T-helper 2 cell treated with Interferon-gamma antibody and Interleukin-4, amounts not matched to agents 5 μg/mL and 100 μg/mL, for 36 hours (primary cell): ENCODE data around the gene PCDH9.

Source experiments
- DNase-seq: peaks from one replicate; pipeline ENCODE4 v3.0.0; 2021; ENCODE audit warnings: low spot score
- H3K27ac Mint-ChIP-seq: one replicate; pipeline ENCODE4 v1.8.0; 2021; ENCODE audit warnings: mild to moderate bottlenecking, mixed read lengths
- H3K27me3 Mint-ChIP-seq: one replicate; pipeline ENCODE4 v1.8.0; 2021; ENCODE audit warnings: low read depth, mixed read lengths
- H3K36me3 Mint-ChIP-seq: one replicate; pipeline ENCODE4 v1.8.0; 2021; ENCODE audit warnings: low read depth, mixed read lengths
- H3K4me1 Mint-ChIP-seq: one replicate; pipeline ENCODE4 v1.8.0; 2021; ENCODE audit warnings: low read depth, mixed read lengths
- H3K4me3 Mint-ChIP-seq: one replicate; pipeline ENCODE4 v1.8.0; 2022; ENCODE audit warnings: mild to moderate bottlenecking, moderate library complexity, mixed read lengths
- H3K9me3 Mint-ChIP-seq: one replicate; pipeline ENCODE4 v1.8.0; 2021; ENCODE audit warnings: mixed read lengths

The PCDH9 gene

GRCh38 chr13:67061750-67062149, 168.4 kb downstream of the PCDH9 start:
- DNase-seq, result no peak
- no peak overlapping the region for H3K4me3 Mint-ChIP-seq

DNA sequence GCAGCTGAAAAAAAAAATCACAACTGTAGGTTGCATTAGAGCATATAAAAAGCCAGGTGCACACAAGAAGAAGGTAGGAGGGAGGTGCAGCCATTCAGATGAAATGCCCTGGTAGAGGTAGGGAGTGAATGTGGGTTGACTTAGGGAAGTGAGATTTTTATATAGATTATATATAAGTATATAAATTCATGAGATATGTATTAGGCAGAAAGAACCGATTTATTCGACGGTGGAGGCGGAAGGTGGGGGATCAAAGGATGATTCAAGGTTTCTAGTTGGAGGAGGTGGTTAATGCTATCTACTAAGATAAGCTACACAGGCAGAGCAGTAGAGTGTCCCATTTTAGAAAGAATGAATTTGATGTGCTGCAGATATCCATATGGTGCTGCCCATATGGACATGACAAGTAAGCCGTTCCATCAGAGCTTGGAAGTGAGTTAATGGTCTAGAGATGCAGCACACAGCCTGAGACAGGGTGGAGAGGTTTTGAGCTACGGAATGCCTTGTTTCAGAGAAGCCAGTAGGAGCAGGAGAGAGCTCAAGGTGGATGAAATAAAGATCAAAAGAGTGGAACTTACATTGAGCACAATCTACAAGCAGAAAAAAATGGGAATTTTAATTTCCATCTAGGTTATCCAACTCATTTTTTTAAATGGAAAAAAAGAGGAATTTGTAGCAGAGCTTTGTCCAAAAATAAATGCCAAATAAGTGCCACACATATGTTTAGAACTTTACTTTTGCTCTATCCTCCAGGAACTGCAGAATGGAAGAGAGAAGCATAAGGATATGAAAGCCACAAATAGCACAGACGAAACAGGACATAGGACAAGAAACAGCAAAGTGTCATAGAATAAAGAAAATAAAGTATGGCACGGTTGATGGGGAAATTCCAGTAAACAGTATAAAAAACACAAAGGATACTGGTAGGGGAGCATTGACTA, 177.3 kb downstream of the PCDH9 start:
- Mint-ChIP-seq H3K36me3 (no peaks in the 10 kb centered on the region), H3K4me1 (peaks cover 4% of the 10 kb centered on the region), H3K9me3 (no peaks in the 10 kb centered on the region), H3K27me3 (no peaks in the 10 kb centered on the region), H3K4me3 (no peak overlapping the region), H3K27ac (no peak overlapping the region)
- no peak for DNase-seq

More at GRCh38 chr13:67061750-67062149, 168.4 kb downstream of the PCDH9 start:
- Mint-ChIP-seq H3K36me3 (no peaks in the 10 kb centered on the region), H3K27ac (no peak overlapping the region), H3K27me3 (no peaks in the 10 kb centered on the region), H3K4me1 (no peaks in the 10 kb centered on the region), H3K9me3 (no peaks in the 10 kb centered on the region)

DNA sequence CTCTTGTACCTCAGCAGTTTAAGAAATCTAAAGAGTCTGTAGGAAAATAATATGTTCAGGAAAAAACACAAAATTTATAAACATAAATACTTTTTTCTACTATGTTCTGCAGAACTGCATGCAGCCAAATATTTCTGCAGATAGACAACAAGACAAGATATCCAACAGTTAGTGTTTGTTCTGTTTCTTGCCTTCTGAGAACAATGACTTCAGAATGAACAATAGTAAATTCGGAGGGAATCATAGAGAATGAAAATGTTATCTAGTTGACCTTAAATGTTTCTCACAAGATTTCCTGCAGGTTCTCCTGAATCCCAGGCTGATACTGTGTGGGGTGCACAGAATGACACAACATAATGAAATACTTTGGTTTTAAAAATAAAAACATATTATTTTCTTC, 180.4 kb downstream of the PCDH9 start:
- H3K27ac Mint-ChIP-seq, result no peak overlapping the region
- no peak for DNase-seq
- H3K4me3 Mint-ChIP-seq, result no peak overlapping the region
- H3K36me3 Mint-ChIP-seq, result no peaks in the 10 kb centered on the region
- no peaks in the 10 kb centered on the region for H3K27me3 Mint-ChIP-seq
- no peaks in the 10 kb centered on the region for H3K9me3 Mint-ChIP-seq
- H3K4me1 Mint-ChIP-seq, result peaks cover 4% of the 10 kb centered on the region

DNA sequence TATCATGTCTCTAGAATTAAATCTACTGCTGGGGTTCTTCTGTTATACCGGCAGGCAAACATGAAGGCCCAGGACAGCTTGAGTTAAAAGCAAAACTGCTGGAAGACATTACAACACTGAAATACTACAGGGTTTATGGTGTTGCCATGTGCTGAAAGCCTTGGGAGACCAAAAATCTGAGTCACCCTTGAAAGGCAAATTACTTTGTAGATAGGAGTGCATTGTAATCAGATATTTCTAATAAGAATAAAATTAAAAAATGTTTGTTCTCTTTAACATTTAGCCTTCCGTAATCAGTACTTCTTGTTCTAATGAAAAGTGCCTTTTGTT, 181.3 kb downstream of the PCDH9 start:
- H3K4me3 Mint-ChIP-seq, result no peak overlapping the region
- no peak for DNase-seq
- peaks cover 4% of the 10 kb centered on the region for H3K4me1 Mint-ChIP-seq
- H3K36me3 Mint-ChIP-seq, result no peaks in the 10 kb centered on the region
- H3K27me3 Mint-ChIP-seq, result no peaks in the 10 kb centered on the region
- H3K9me3 Mint-ChIP-seq, result no peaks in the 10 kb centered on the region
- H3K27ac Mint-ChIP-seq, result no peak overlapping the region

DNA sequence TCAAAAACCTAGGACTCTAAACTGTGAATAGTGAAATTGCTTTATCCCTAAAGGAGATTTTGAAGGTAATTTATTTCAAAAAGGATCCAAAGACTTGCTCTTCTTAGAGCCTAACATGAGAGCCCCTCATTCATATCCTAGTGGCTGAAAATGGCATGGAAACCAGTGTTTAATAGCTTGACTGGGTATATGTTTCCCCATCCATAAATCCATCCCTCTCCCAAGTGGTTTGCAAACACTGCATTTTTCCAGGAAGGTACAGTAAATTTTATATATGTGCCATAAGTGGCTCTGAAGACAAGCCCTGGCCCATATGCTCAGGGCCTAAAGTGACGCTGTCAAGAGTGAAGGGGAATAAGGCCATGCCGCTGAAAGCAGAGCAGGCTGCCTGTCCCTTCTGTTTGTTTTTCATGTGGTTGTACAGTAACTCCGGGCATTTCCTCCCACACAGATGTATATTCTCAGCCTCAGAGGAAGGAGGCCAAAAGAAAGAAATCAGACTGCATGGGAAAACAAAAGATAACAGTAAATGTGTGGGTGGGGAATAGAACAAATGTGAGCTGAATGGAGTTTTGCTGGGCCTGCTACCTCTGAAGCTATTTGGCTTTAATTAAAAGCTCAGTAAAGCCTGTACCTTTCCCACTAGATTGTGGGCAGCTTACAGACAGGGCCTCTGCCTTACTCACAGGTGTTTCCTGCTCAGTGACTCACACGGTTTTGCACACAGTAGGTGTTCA, 181.9 kb downstream of the PCDH9 start:
- H3K9me3 Mint-ChIP-seq, result no peaks in the 10 kb centered on the region
- H3K27me3 Mint-ChIP-seq, result no peaks in the 10 kb centered on the region
- DNase-seq, result peak; percentile 5
- no peaks in the 10 kb centered on the region for H3K36me3 Mint-ChIP-seq
- peaks cover 4% of the 10 kb centered on the region for H3K4me1 Mint-ChIP-seq
- no peak overlapping the region for H3K27ac Mint-ChIP-seq
- no peak overlapping the region for H3K4me3 Mint-ChIP-seq

DNA sequence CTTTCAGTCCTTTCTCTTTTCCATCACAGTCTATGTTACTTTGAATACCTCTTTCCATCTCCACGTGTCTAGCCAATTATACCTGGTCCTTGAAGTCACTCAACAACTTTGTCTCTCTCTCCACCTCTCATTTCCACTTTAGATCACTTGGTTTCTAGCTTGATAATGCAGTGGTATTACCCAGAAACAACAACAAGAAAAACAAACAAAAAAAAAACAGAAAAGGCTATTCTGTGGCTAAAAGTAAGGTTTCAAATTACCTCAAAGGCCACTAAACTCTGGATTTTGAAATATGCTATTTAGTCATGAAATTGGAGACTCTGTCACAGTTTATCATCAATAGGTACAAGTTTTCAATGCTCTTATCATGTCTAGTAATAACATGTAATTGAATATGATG, 184.8 kb downstream of the PCDH9 start:
- Mint-ChIP-seq H3K9me3 (no peaks in the 10 kb centered on the region), H3K36me3 (no peaks in the 10 kb centered on the region), H3K4me3 (no peak overlapping the region), H3K4me1 (peaks cover 4% of the 10 kb centered on the region), H3K27ac (no peak overlapping the region), H3K27me3 (no peaks in the 10 kb centered on the region)
- no peak for DNase-seq

GRCh38 chr13:67043901-67044300, 186.2 kb downstream of the PCDH9 start:
- H3K27ac Mint-ChIP-seq, result no peak overlapping the region
- H3K9me3 Mint-ChIP-seq, result no peaks in the 10 kb centered on the region
- no peak for DNase-seq
- H3K36me3 Mint-ChIP-seq, result no peaks in the 10 kb centered on the region
- H3K4me1 Mint-ChIP-seq, result peaks cover 4% of the 10 kb centered on the region
- no peaks in the 10 kb centered on the region for H3K27me3 Mint-ChIP-seq
- no peak overlapping the region for H3K4me3 Mint-ChIP-seq

- Mint-ChIP-seq H3K27ac (no peak overlapping the region), H3K27me3 (no peaks in the 10 kb centered on the region), H3K4me3 (no peak overlapping the region), H3K4me1 (no peaks in the 10 kb centered on the region), H3K36me3 (no peaks in the 10 kb centered on the region), H3K9me3 (no peaks in the 10 kb centered on the region)
- DNase-seq, result no peak
Observed at GRCh38 chr13:67042556-67042955, 187.6 kb downstream of the PCDH9 start.

GRCh38 chr13:67036699-67037457, 193.3 kb downstream of the PCDH9 start:
- no peaks in the 10 kb centered on the region for H3K27me3 Mint-ChIP-seq
- H3K9me3 Mint-ChIP-seq, result no peaks in the 10 kb centered on the region
- no peaks in the 10 kb centered on the region for H3K4me1 Mint-ChIP-seq
- no peak overlapping the region for H3K4me3 Mint-ChIP-seq
- no peak for DNase-seq
- H3K36me3 Mint-ChIP-seq, result no peaks in the 10 kb centered on the region
- H3K27ac Mint-ChIP-seq, result no peak overlapping the region

DNA sequence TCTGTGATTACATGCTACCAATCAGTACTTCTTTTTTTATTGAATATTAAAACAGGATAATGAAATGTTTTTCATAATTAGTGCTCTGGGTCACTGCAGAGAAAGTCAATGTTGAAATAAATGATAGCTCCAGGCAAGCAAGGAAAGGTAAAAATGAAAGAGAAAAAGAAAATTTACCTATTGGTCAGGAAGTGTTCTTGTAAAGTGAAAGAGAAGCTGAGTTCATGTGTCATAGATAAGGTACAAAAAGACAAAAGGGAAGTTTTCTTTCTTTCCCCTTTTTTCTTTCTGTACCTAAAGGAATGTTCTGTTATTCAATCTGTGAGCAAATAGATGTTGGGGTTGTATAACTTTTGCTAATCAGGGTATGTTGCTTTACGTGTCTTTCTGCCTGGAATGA, 197.0 kb downstream of the PCDH9 start:
- no peaks in the 10 kb centered on the region for H3K4me1 Mint-ChIP-seq
- no peak overlapping the region for H3K4me3 Mint-ChIP-seq
- H3K9me3 Mint-ChIP-seq, result no peaks in the 10 kb centered on the region
- H3K27me3 Mint-ChIP-seq, result no peaks in the 10 kb centered on the region
- no peak for DNase-seq
- no peaks in the 10 kb centered on the region for H3K36me3 Mint-ChIP-seq
- H3K27ac Mint-ChIP-seq, result no peak overlapping the region

- no peaks in the 10 kb centered on the region for H3K4me1 Mint-ChIP-seq
- no peak for DNase-seq
- no peaks in the 10 kb centered on the region for H3K27me3 Mint-ChIP-seq
- no peaks in the 10 kb centered on the region for H3K9me3 Mint-ChIP-seq
- no peaks in the 10 kb centered on the region for H3K36me3 Mint-ChIP-seq
- H3K27ac Mint-ChIP-seq, result no peak overlapping the region
- H3K4me3 Mint-ChIP-seq, result no peak overlapping the region
Observed at GRCh38 chr13:67023130-67023876, 206.8 kb downstream of the PCDH9 start.

- Mint-ChIP-seq H3K4me1 (no peaks in the 10 kb centered on the region), H3K27me3 (no peaks in the 10 kb centered on the region), H3K36me3 (no peaks in the 10 kb centered on the region), H3K4me3 (no peak overlapping the region), H3K27ac (no peak overlapping the region), H3K9me3 (no peaks in the 10 kb centered on the region)
- DNase-seq, result no peak
Observed at GRCh38 chr13:67018775-67019174, 211.4 kb downstream of the PCDH9 start.

- Mint-ChIP-seq H3K9me3 (no peaks in the 10 kb centered on the region), H3K36me3 (no peaks in the 10 kb centered on the region), H3K4me3 (no peak overlapping the region), H3K4me1 (no peaks in the 10 kb centered on the region), H3K27me3 (no peaks in the 10 kb centered on the region), H3K27ac (no peak overlapping the region)
- no peak for DNase-seq
Observed at GRCh38 chr13:67017276-67017675, 212.9 kb downstream of the PCDH9 start.
